ENCODE measurements around the gene CTBP2. TPM values are rescaled to one million over a fixed set of nuclear protein-coding genes. Genes with fewer than 3 reads are reported as not detected.

Gene CTBP2
- total RNA-seq, 4 donors from 2014 or later: 74.8 to 103 (median 79.2) TPM

- 48% methylated on average over 2 of the region's 11 CpGs; no CpG with 5 or more reads in 1 of the 2 donors for WGBS, 2 donors (ENCODE audit: low coverage in 1 of 2)
- H3K27me3 ChIP-seq: no peaks in the 10 kb centered on the region
- H3K4me1 ChIP-seq: peaks cover 0 to 84% (median 23%) of the 10 kb centered on the region in 3 donors
- H3K9me3 ChIP-seq: no peaks in the 10 kb centered on the region
- H3K36me3 ChIP-seq: peaks cover 0 to 43% of the 10 kb centered on the region in 2 donors
- TF ChIP-seq POLR2AphosphoS5 (IDR thresholded peaks at IDR 0.05) (no peak), POLR2A (IDR thresholded peaks at IDR 0.05) (no peak)
- ATAC-seq: no peak
- no peak overlapping the region for H3K27ac ChIP-seq
- H3K4me3 ChIP-seq: no peak overlapping the region
Measured at GRCh38 chr10:125134483-125134848, 25.9 kb downstream of the CTBP2 start.

- WGBS, 2 donors (ENCODE audit: low coverage in 1 of 2): 52 to 67% methylated on average over 7 to 8 of the region's 14 CpGs
- no peak for ATAC-seq
- peaks cover 0 to 87% (median 23%) of the 10 kb centered on the region in 3 donors for H3K4me1 ChIP-seq
Measured at GRCh38 chr10:125133696-125134482, 26.5 kb downstream of the CTBP2 start.

GRCh38 chr10:125132344-125132743 is 28.0 kb downstream of the CTBP2 start:
- no peaks in the 10 kb centered on the region for H3K27me3 ChIP-seq
- peaks cover 0 to 43% of the 10 kb centered on the region in 2 donors for H3K36me3 ChIP-seq
- TF ChIP-seq EP300 (IDR thresholded peaks at IDR 0.05) (no peak), POLR2A (IDR thresholded peaks at IDR 0.05) (no peak), CTCF (IDR thresholded peaks at IDR 0.05) (no peak), POLR2AphosphoS5 (IDR thresholded peaks at IDR 0.05) (no peak)
- no peak for ATAC-seq
- H3K9me3 ChIP-seq: no peaks in the 10 kb centered on the region
- H3K4me3 ChIP-seq: no peak overlapping the region
- no peak overlapping the region for H3K27ac ChIP-seq
- 93 to 95% methylated on average over 4 of the region's 4 CpGs for WGBS, 2 donors (ENCODE audit: low coverage in 1 of 2)
- H3K4me1 ChIP-seq: peaks cover 0 to 87% (median 17%) of the 10 kb centered on the region in 3 donors

More at GRCh38 chr10:125133696-125134482, 26.5 kb downstream of the CTBP2 start:
- H3K36me3 ChIP-seq: peaks cover 0 to 46% of the 10 kb centered on the region in 2 donors
- no peaks in the 10 kb centered on the region for H3K9me3 ChIP-seq
- TF ChIP-seq EP300 (IDR thresholded peaks at IDR 0.05) (no peak), POLR2AphosphoS5 (IDR thresholded peaks at IDR 0.05) (no peak), POLR2A (IDR thresholded peaks at IDR 0.05) (no peak)
- H3K4me3 ChIP-seq: no peak overlapping the region
- no peaks in the 10 kb centered on the region for H3K27me3 ChIP-seq
- H3K27ac ChIP-seq: no peak overlapping the region

- TF ChIP-seq EP300 (IDR thresholded peaks at IDR 0.05) (no peak), CTCF (IDR thresholded peaks at IDR 0.05) (no peak), POLR2A (IDR thresholded peaks at IDR 0.05) (no peak), POLR2AphosphoS5 (IDR thresholded peaks at IDR 0.05) (no peak)
- H3K4me3 ChIP-seq: no peak overlapping the region
- H3K9me3 ChIP-seq: no peaks in the 10 kb centered on the region
- H3K27ac ChIP-seq: no peak overlapping the region
- H3K27me3 ChIP-seq: no peaks in the 10 kb centered on the region
- WGBS, 2 donors (ENCODE audit: low coverage in 1 of 2): 83 to 100% methylated on average over 2 to 3 of the region's 15 CpGs
- no peak for ATAC-seq
- H3K36me3 ChIP-seq: peaks cover 0 to 39% of the 10 kb centered on the region in 2 donors
- peaks cover 0 to 86% (median 8%) of the 10 kb centered on the region in 3 donors for H3K4me1 ChIP-seq
Measured at GRCh38 chr10:125130916-125131315, 29.4 kb downstream of the CTBP2 start.

GRCh38 chr10:125130260-125130659 is 30.1 kb downstream of the CTBP2 start:
- H3K9me3 ChIP-seq: no peaks in the 10 kb centered on the region
- H3K27ac ChIP-seq: no peak overlapping the region
- 100% methylated on average over 3 of the region's 9 CpGs; no CpG with 5 or more reads in 1 of the 2 donors for WGBS, 2 donors (ENCODE audit: low coverage in 1 of 2)
- H3K4me1 ChIP-seq: peaks cover 0 to 86% (median 13%) of the 10 kb centered on the region in 3 donors
- ATAC-seq: no peak
- H3K36me3 ChIP-seq: peaks cover 0 to 39% of the 10 kb centered on the region in 2 donors
- no peak for TF ChIP-seq POLR2AphosphoS5 (IDR thresholded peaks at IDR 0.05)
- no peak for TF ChIP-seq POLR2A (IDR thresholded peaks at IDR 0.05)
- TF ChIP-seq EP300 (IDR thresholded peaks at IDR 0.05): no peak
- no peak for TF ChIP-seq CTCF (IDR thresholded peaks at IDR 0.05)
- no peaks in the 10 kb centered on the region for H3K27me3 ChIP-seq
- no peak overlapping the region for H3K4me3 ChIP-seq

- no peak for TF ChIP-seq POLR2A (IDR thresholded peaks at IDR 0.05)
- no peak for TF ChIP-seq EP300 (IDR thresholded peaks at IDR 0.05)
- TF ChIP-seq CTCF (IDR thresholded peaks at IDR 0.05): no peak
- TF ChIP-seq POLR2AphosphoS5 (IDR thresholded peaks at IDR 0.05): no peak
- Histone ChIP-seq H3K4me1 (peaks cover 1 to 86% (median 16%) of the 10 kb centered on the region in 3 donors), H3K27ac (no peak overlapping the region), H3K4me3 (no peak overlapping the region), H3K9me3 (no peaks in the 10 kb centered on the region), H3K27me3 (no peaks in the 10 kb centered on the region), H3K36me3 (peaks cover 0 to 39% of the 10 kb centered on the region in 2 donors)
- ATAC-seq: no peak
- 20 to 74% methylated on average over 1 to 3 of the region's 3 CpGs for WGBS, 2 donors (ENCODE audit: low coverage in 1 of 2)
Measured at GRCh38 chr10:125129076-125129458, 31.3 kb downstream of the CTBP2 start.

All from gastroesophageal sphincter (tissue), 4 donors.